ENCODE results near the gene HYAL3.
"Not testable (repeated sequence)": the region's sequence is repeated elsewhere in the genome, so short reads cannot be mapped to it uniquely, and the experiment has no call there.

The HYAL3 gene

GRCh38 chr3:50274371-50275104, 24.7 kb downstream of the HYAL3 start:
- Mint-ChIP-seq H3K9me3 (no peaks in the 10 kb centered on the region), H3K27ac (no peak overlapping the region), H3K4me1 (peaks cover 43% of the 10 kb centered on the region), H3K27me3 (peaks cover 43% of the 10 kb centered on the region), H3K4me3 (peak overlapping the region; percentile 45), H3K36me3 (no peaks in the 10 kb centered on the region)
- no peak for ATAC-seq

- peaks cover 43% of the 10 kb centered on the region for H3K4me1 Mint-ChIP-seq
- no peaks in the 10 kb centered on the region for H3K9me3 Mint-ChIP-seq
- H3K4me3 Mint-ChIP-seq = no peak overlapping the region
- peaks cover 43% of the 10 kb centered on the region for H3K27me3 Mint-ChIP-seq
- ATAC-seq = no peak
- no peak overlapping the region for H3K27ac Mint-ChIP-seq
- H3K36me3 Mint-ChIP-seq = no peaks in the 10 kb centered on the region
Observed at GRCh38 chr3:50273689-50274065, 25.5 kb downstream of the HYAL3 start.

- Mint-ChIP-seq H3K4me1 (peaks cover 43% of the 10 kb centered on the region), H3K36me3 (no peaks in the 10 kb centered on the region), H3K9me3 (no peaks in the 10 kb centered on the region), H3K27ac (peak overlapping the region; percentile 38), H3K4me3 (peak overlapping the region; percentile 70), H3K27me3 (peaks cover 43% of the 10 kb centered on the region)
- ATAC-seq = peak; percentile 91
Observed at GRCh38 chr3:50272911-50273688, 26.1 kb downstream of the HYAL3 start.

- peaks cover 43% of the 10 kb centered on the region for H3K27me3 Mint-ChIP-seq
- peak overlapping the region; percentile 38 for H3K27ac Mint-ChIP-seq
- ATAC-seq, H3K4me3 Mint-ChIP-seq, H3K9me3 Mint-ChIP-seq, H3K36me3 Mint-ChIP-seq: not testable (repeated sequence)
- peaks cover 43% of the 10 kb centered on the region for H3K4me1 Mint-ChIP-seq
Observed at GRCh38 chr3:50272538-50272910, 26.7 kb downstream of the HYAL3 start.

- no peaks in the 10 kb centered on the region for H3K36me3 Mint-ChIP-seq
- no peaks in the 10 kb centered on the region for H3K9me3 Mint-ChIP-seq
- ATAC-seq = no peak
- H3K4me1 Mint-ChIP-seq = peaks cover 43% of the 10 kb centered on the region
- no peak overlapping the region for H3K27ac Mint-ChIP-seq
- H3K4me3 Mint-ChIP-seq = no peak overlapping the region
- H3K27me3 Mint-ChIP-seq = peaks cover 37% of the 10 kb centered on the region
Observed at GRCh38 chr3:50271314-50271936, 27.8 kb downstream of the HYAL3 start.

GRCh38 chr3:50270422-50271224, 28.6 kb downstream of the HYAL3 start:
- Mint-ChIP-seq H3K27ac (no peak overlapping the region), H3K27me3 (peaks cover 29% of the 10 kb centered on the region), H3K9me3 (no peaks in the 10 kb centered on the region), H3K36me3 (no peaks in the 10 kb centered on the region), H3K4me3 (no peak overlapping the region), H3K4me1 (peaks cover 35% of the 10 kb centered on the region)
- ATAC-seq = no peak

GRCh38 chr3:50269977-50270413, 29.2 kb downstream of the HYAL3 start:
- Mint-ChIP-seq H3K27me3 (peaks cover 22% of the 10 kb centered on the region), H3K9me3 (no peaks in the 10 kb centered on the region), H3K36me3 (no peaks in the 10 kb centered on the region), H3K27ac (no peak overlapping the region), H3K4me1 (peaks cover 29% of the 10 kb centered on the region), H3K4me3 (no peak overlapping the region)
- no peak for ATAC-seq

GRCh38 chr3:50269460-50269859, 29.7 kb downstream of the HYAL3 start:
- no peaks in the 10 kb centered on the region for H3K9me3 Mint-ChIP-seq
- H3K4me1 Mint-ChIP-seq = peaks cover 23% of the 10 kb centered on the region
- H3K27ac Mint-ChIP-seq = no peak overlapping the region
- no peaks in the 10 kb centered on the region for H3K36me3 Mint-ChIP-seq
- H3K4me3 Mint-ChIP-seq = no peak overlapping the region
- ATAC-seq = no peak
- H3K27me3 Mint-ChIP-seq = peaks cover 19% of the 10 kb centered on the region

GRCh38 chr3:50268703-50269451, 30.3 kb downstream of the HYAL3 start, which contains the start of gene SEMA3B:
SEMA3B (plus strand) TSS chr3:50269147; CDS start chr3:50269241, 94 bp downstream.
- H3K9me3 Mint-ChIP-seq = no peaks in the 10 kb centered on the region
- H3K4me3 Mint-ChIP-seq = no peak within 1 kb of the TSS
- H3K27me3 Mint-ChIP-seq = peaks cover 19% of the 10 kb centered on the region
- H3K4me1 Mint-ChIP-seq = peaks cover 17% of the 10 kb centered on the region
- ATAC-seq = no peak
- H3K36me3 Mint-ChIP-seq = no peaks in the 10 kb centered on the region
- H3K27ac Mint-ChIP-seq = no peak within 1 kb of the TSS

GRCh38 chr3:50268276-50268675, 30.9 kb downstream of the HYAL3 start:
- H3K27ac Mint-ChIP-seq = no peak overlapping the region
- H3K27me3 Mint-ChIP-seq = peaks cover 15% of the 10 kb centered on the region

GRCh38 chr3:50267280-50267913, 31.8 kb downstream of the HYAL3 start:
- ATAC-seq = no peak
- Mint-ChIP-seq H3K4me3 (no peak overlapping the region), H3K27ac (no peak overlapping the region)

More at GRCh38 chr3:50268276-50268675, 30.9 kb downstream of the HYAL3 start:
- Mint-ChIP-seq H3K4me3 (no peak overlapping the region), H3K9me3 (no peaks in the 10 kb centered on the region), H3K4me1 (peaks cover 14% of the 10 kb centered on the region), H3K36me3 (no peaks in the 10 kb centered on the region)
- ATAC-seq = no peak

GRCh38 chr3:50266836-50267235, 32.4 kb downstream of the HYAL3 start:
- H3K9me3 Mint-ChIP-seq = no peaks in the 10 kb centered on the region
- H3K4me1 Mint-ChIP-seq = peaks cover 6% of the 10 kb centered on the region
- peaks cover 9% of the 10 kb centered on the region for H3K27me3 Mint-ChIP-seq
- no peak for ATAC-seq
- no peak overlapping the region for H3K27ac Mint-ChIP-seq
- no peaks in the 10 kb centered on the region for H3K36me3 Mint-ChIP-seq
- H3K4me3 Mint-ChIP-seq = no peak overlapping the region

More at GRCh38 chr3:50267280-50267913, 31.8 kb downstream of the HYAL3 start:
- peaks cover 9% of the 10 kb centered on the region for H3K27me3 Mint-ChIP-seq
- H3K4me1 Mint-ChIP-seq = peaks cover 9% of the 10 kb centered on the region
- H3K9me3 Mint-ChIP-seq = no peaks in the 10 kb centered on the region
- no peaks in the 10 kb centered on the region for H3K36me3 Mint-ChIP-seq

- no peak for ATAC-seq
- Mint-ChIP-seq H3K9me3 (no peaks in the 10 kb centered on the region), H3K27me3 (peaks cover 9% of the 10 kb centered on the region), H3K4me1 (no peaks in the 10 kb centered on the region), H3K36me3 (no peaks in the 10 kb centered on the region), H3K4me3 (no peak overlapping the region), H3K27ac (no peak overlapping the region)
Observed at GRCh38 chr3:50266017-50266416, 33.2 kb downstream of the HYAL3 start.

- Mint-ChIP-seq H3K9me3 (no peaks in the 10 kb centered on the region), H3K4me1 (peaks cover 2% of the 10 kb centered on the region), H3K36me3 (no peaks in the 10 kb centered on the region), H3K27ac (no peak overlapping the region), H3K4me3 (no peak overlapping the region), H3K27me3 (peaks cover 9% of the 10 kb centered on the region)
- ATAC-seq = no peak
Observed at GRCh38 chr3:50265571-50265970, 33.6 kb downstream of the HYAL3 start.
